HCT116 (cell line): Measurements from ENCODE around the gene SLC4A5. TPM values are rescaled to one million over a fixed set of nuclear protein-coding genes. Genes with fewer than 3 reads are reported as not detected.

Source experiments
- ATAC-seq: fragments of 200-7000 bp; cut with Tn5 transposase; 2 replicates; pipeline ENCODE4 v1.9.1; 2020; ENCODE audit warnings: mild to moderate bottlenecking, moderate library complexity
- BruUV-seq: library from RNA; stranded (reverse); fragments of 400-500 nt; replicated peaks from 2 replicates; lab custom pipeline; 2021; lab: Mats Ljungman, UMichigan
- CTCF ChIA-PET: fragments of 300-600 bp; sonication (Branson Sonifier 250); formaldehyde crosslinking; loops from one replicate; lab custom pipeline; 2021; ENCODE audit warnings: antibody characterized with exemption; lab: Charles Lee
- POLR2A ChIA-PET: fragments of 300-600, 350-600 bp; sonication (Branson Sonifier 250); formaldehyde crosslinking; loops from one replicate; lab custom pipeline; 2021; ENCODE audit warnings: antibody characterized with exemption; lab: Charles Lee
- RAD21 ChIA-PET, 2 experiments: fragments of 300-600 bp; sonication (Branson Sonifier 250); formaldehyde crosslinking; loops; one replicate each; lab custom pipeline; 2023; ENCODE audit warnings: low total read pairs in 2 of 2; ENCODE audit not compliant: uncharacterized antibody in 2 of 2, unreplicated experiment in 2 of 2, low non-redundant PET in 1 of 2; lab: Charles Lee
- DNase-seq: peaks from one replicate; pipeline ENCODE4 v3.0.0-alpha.2; 2010; ENCODE audit warnings: low read depth, low spot score
- H2AFZ ChIP-seq: fragments of 200-600 bp; shearing (Covaris generic), sonication (generic); 2 replicates; pipeline ENCODE4 v1.6.1; 2017; ENCODE audit warnings: low read depth, mixed run types, mixed read lengths, antibody characterized with exemption, low read length; ENCODE audit not compliant: poor library complexity, severe bottlenecking
- H3K27ac ChIP-seq: 2 replicates; pipeline ENCODE4 v1.5.1; 2012; ENCODE audit warnings: low read depth, low read length
- H3K27me3 ChIP-seq: fragments of 200-600 bp; sonication (generic); 2 replicates; pipeline ENCODE4 v1.6.1; 2016; ENCODE audit warnings: mixed run types, low read length, mixed read lengths; ENCODE audit not compliant: insufficient read depth
- H3K36me3 ChIP-seq, 2 experiments: fragments of 200-500 bp in 1 of 2; fragments of 200-600 bp in 1 of 2; sonication (Bioruptor generic) in 1 of 2; sonication (generic) in 1 of 2; 2 replicates each; pipeline versions ENCODE4 v1.5.1 to v1.6.1; 2014 to 2016; ENCODE audit warnings: low read length in 2 of 2, inconsistent platforms in 1 of 2, mixed read lengths in 1 of 2, mixed run types in 1 of 2; ENCODE audit not compliant: insufficient read depth in 2 of 2, control insufficient read depth in 1 of 2
- H3K4me1 ChIP-seq, 2 experiments: fragments of 200-600 bp in 1 of 2; sonication (generic) in 1 of 2; 2 replicates each; pipeline versions ENCODE4 v1.5.1 to v1.6.1; 2012 to 2017; ENCODE audit warnings: low read length in 2 of 2, inconsistent platforms in 1 of 2, mild to moderate bottlenecking in 1 of 2, mixed read lengths in 1 of 2, mixed run types in 1 of 2, moderate library complexity in 1 of 2; ENCODE audit not compliant: insufficient read depth in 2 of 2, control insufficient read depth in 1 of 2
- H3K4me2 ChIP-seq: fragments of 200-600 bp; sonication (generic); 2 replicates; pipeline ENCODE4 v1.6.1; 2017; ENCODE audit warnings: mixed run types, low read length, mixed read lengths
- H3K4me3 ChIP-seq, 2 experiments: fragments of 200-600 bp in 1 of 2; sonication (generic) in 1 of 2; replicated peaks in 1 of 2; 2 replicates each; pipeline ENCODE4 v1.5.1; 2011 to 2016; ENCODE audit warnings: low read length in 2 of 2, control low read depth in 1 of 2, low read depth in 1 of 2, mild to moderate bottlenecking in 1 of 2, mixed read lengths in 1 of 2, mixed run types in 1 of 2
- H3K79me2 ChIP-seq: fragments of 200-600 bp; sonication (generic); 2 replicates; pipeline ENCODE4 v1.6.1; 2017; ENCODE audit warnings: mild to moderate bottlenecking, mixed run types, low read length, moderate library complexity, mixed read lengths; ENCODE audit not compliant: insufficient read depth
- H3K9ac ChIP-seq: fragments of 200-600 bp; sonication (generic); 2 replicates; pipeline ENCODE4 v1.6.1; 2016; ENCODE audit warnings: low read length, mixed read lengths
- H3K9me2 ChIP-seq: fragments of 200-600 bp; sonication (generic), shearing (Covaris generic); 2 replicates; pipeline ENCODE4 v1.6.1; 2017; ENCODE audit warnings: mixed run types, mild to moderate bottlenecking, moderate library complexity; ENCODE audit not compliant: insufficient read depth
- H3K9me3 ChIP-seq, 2 experiments: fragments of 200-500 bp in 1 of 2; fragments of 200-600 bp in 1 of 2; sonication (Bioruptor generic) in 1 of 2; sonication (generic) in 1 of 2; 2 replicates each; pipeline ENCODE4 v1.6.1; 2014 to 2017; ENCODE audit warnings: low read length in 2 of 2, mixed read lengths in 2 of 2, inconsistent platforms in 1 of 2, low read depth in 1 of 2, mild to moderate bottlenecking in 1 of 2, mixed run types in 1 of 2, moderate library complexity in 1 of 2; ENCODE audit not compliant: control insufficient read depth in 1 of 2, insufficient read depth in 1 of 2
- H4K20me1 ChIP-seq: fragments of 200-600 bp; sonication (generic), shearing (Covaris generic); 2 replicates; pipeline ENCODE4 v1.6.1; 2017; ENCODE audit warnings: mixed run types, mild to moderate bottlenecking, moderate library complexity; ENCODE audit not compliant: insufficient read depth
- CEBPB ChIP-seq: IDR thresholded peaks from 2 replicates; pipeline ENCODE4 v1.6.1; 2012; ENCODE audit warnings: low read depth
- EZH2phosphoT487 ChIP-seq: fragments of 200-600 bp; IDR thresholded peaks from 2 replicates; pipeline ENCODE4 v1.6.1; 2018; ENCODE audit warnings: antibody characterized with exemption, borderline replicate concordance
- JUND ChIP-seq: IDR thresholded peaks from 2 replicates; pipeline ENCODE4 v1.6.1; 2012
- RAD21 ChIP-seq: IDR thresholded peaks from 2 replicates; pipeline ENCODE4 v1.6.1; 2012; ENCODE audit warnings: low read depth, mild to moderate bottlenecking
- SP1 ChIP-seq: IDR thresholded peaks from 2 replicates; pipeline ENCODE4 v1.6.1; 2012; ENCODE audit warnings: low read depth
- TCF7L2 ChIP-seq: IDR thresholded peaks from 2 replicates; pipeline ENCODE4 v1.7.0; 2011; ENCODE audit warnings: borderline replicate concordance, inconsistent platforms; ENCODE audit not compliant: insufficient read depth, insufficient read length; ENCODE audit errors: extremely low read depth
- YY1 ChIP-seq: IDR thresholded peaks from 2 replicates; pipeline ENCODE4 v1.6.1; 2011; ENCODE audit warnings: low read length, low read depth, moderate library complexity, mild to moderate bottlenecking; ENCODE audit not compliant: insufficient replicate concordance; ENCODE audit errors: extremely low read depth
- ZFX ChIP-seq: fragments of 450-650 bp; IDR thresholded peaks from 2 replicates; pipeline ENCODE4 v1.6.1; 2017
- intact Hi-C: fragments of 100-400 bp; cut with micrococcal nuclease; formaldehyde crosslinking; loops from 2 replicates; pipeline ENCODE4 v1.10.0; 2022
- total RNA-seq: library from RNA; stranded (reverse); gene quantifications from one replicate; pipeline ENCODE4 v1.2.1, GENCODE V29; 2021; ENCODE audit not compliant: unreplicated experiment
- TF ChIP-seq, protein P1 (sequence below): IDR thresholded peaks from 2 replicates; pipeline ENCODE4 v1.6.1; 2012
- TF ChIP-seq, protein P2 (sequence below): IDR thresholded peaks from 2 replicates; pipeline ENCODE4 v1.6.1; 2011; ENCODE audit warnings: mild to moderate bottlenecking, low read length, moderate library complexity; ENCODE audit not compliant: insufficient replicate concordance; ENCODE audit errors: extremely low read depth
- TF ChIP-seq, protein P3 (sequence below), 3 experiments: fragments of 200-600 bp in 1 of 3; sonication (generic) in 1 of 3; IDR thresholded peaks in 2 of 3; conservative IDR thresholded peaks in 1 of 3; 2 replicates each; pipeline ENCODE4 v1.5.1; 2012 to 2017; ENCODE audit warnings: low read depth in 2 of 3, low read length in 2 of 3, antibody characterized with exemption in 1 of 3, borderline replicate concordance in 1 of 3, control low read depth in 1 of 3, mild to moderate bottlenecking in 1 of 3, mixed read lengths in 1 of 3, mixed run types in 1 of 3, moderate library complexity in 1 of 3; ENCODE audit not compliant: insufficient read depth in 1 of 3
- TF ChIP-seq, protein P4 (sequence below): IDR thresholded peaks from 2 replicates; pipeline ENCODE4 v1.6.1; 2012; ENCODE audit warnings: low read depth

SLC4A5 gene
- total RNA-seq, 1 experiment from 2014 or later = 0.91 TPM

DNA sequence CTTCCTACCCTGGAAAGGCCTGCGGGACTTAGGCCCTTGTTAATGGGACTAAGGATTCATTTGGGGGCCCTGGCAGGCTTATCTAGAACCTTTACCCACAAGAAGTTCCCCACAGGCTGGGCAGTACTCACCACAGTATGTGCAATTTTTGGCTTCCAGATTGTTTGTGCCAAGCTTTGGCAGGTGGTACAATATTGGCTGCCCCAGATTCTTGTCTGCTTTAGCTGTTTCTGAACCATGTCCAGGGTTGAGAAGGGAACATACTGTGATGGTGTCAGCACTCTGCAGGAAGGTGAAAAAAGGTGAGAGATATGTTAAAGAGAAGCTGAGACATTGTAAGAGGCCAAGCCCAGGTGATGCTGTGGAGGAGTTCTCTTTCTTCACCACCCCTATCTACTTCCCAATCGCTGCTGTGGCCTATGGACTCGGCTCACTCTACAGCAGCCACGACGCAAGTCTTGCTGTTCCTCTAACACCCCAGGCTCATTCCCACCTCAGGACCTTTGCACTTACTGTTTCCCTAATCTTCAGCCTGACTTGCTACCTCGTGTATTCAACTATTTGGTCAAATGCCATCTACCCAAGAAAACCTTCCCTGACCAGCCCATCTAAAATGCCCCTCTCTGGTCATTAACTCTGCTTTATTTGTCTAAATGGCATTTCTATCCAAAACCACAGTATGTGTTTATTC lies 9.2 kb downstream of the SLC4A5 start:
- no peak overlapping the region for H3K27ac ChIP-seq
- no peak for DNase-seq
- TF ChIP-seq, protein P1, sequence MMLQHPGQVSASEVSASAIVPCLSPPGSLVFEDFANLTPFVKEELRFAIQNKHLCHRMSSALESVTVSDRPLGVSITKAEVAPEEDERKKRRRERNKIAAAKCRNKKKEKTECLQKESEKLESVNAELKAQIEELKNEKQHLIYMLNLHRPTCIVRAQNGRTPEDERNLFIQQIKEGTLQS = no peak
- TF ChIP-seq JUND = no peak
- TF ChIP-seq, protein P2, sequence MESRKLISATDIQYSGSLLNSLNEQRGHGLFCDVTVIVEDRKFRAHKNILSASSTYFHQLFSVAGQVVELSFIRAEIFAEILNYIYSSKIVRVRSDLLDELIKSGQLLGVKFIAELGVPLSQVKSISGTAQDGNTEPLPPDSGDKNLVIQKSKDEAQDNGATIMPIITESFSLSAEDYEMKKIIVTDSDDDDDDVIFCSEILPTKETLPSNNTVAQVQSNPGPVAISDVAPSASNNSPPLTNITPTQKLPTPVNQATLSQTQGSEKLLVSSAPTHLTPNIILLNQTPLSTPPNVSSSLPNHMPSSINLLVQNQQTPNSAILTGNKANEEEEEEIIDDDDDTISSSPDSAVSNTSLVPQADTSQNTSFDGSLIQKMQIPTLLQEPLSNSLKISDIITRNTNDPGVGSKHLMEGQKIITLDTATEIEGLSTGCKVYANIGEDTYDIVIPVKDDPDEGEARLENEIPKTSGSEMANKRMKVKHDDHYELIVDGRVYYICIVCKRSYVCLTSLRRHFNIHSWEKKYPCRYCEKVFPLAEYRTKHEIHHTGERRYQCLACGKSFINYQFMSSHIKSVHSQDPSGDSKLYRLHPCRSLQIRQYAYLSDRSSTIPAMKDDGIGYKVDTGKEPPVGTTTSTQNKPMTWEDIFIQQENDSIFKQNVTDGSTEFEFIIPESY = no peak
- no peak for TF ChIP-seq CEBPB
- TF ChIP-seq EZH2phosphoT487 = no peak
- TF ChIP-seq ZFX = no peak
- TF ChIP-seq, protein P3, sequence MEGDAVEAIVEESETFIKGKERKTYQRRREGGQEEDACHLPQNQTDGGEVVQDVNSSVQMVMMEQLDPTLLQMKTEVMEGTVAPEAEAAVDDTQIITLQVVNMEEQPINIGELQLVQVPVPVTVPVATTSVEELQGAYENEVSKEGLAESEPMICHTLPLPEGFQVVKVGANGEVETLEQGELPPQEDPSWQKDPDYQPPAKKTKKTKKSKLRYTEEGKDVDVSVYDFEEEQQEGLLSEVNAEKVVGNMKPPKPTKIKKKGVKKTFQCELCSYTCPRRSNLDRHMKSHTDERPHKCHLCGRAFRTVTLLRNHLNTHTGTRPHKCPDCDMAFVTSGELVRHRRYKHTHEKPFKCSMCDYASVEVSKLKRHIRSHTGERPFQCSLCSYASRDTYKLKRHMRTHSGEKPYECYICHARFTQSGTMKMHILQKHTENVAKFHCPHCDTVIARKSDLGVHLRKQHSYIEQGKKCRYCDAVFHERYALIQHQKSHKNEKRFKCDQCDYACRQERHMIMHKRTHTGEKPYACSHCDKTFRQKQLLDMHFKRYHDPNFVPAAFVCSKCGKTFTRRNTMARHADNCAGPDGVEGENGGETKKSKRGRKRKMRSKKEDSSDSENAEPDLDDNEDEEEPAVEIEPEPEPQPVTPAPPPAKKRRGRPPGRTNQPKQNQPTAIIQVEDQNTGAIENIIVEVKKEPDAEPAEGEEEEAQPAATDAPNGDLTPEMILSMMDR (IDR thresholded peaks at IDR 0.05 in 2 of 3, conservative IDR thresholded peaks at IDR 0.05 in 1 of 3; ENCODE audit: borderline replicate concordance in 1 of 3, insufficient read depth in 1 of 3, low read depth in 2 of 3, low read length in 2 of 3) = no peak
- no peak for TF ChIP-seq RAD21
- no peak for TF ChIP-seq YY1
- no peak for TF ChIP-seq SP1
- TF ChIP-seq, protein P4, sequence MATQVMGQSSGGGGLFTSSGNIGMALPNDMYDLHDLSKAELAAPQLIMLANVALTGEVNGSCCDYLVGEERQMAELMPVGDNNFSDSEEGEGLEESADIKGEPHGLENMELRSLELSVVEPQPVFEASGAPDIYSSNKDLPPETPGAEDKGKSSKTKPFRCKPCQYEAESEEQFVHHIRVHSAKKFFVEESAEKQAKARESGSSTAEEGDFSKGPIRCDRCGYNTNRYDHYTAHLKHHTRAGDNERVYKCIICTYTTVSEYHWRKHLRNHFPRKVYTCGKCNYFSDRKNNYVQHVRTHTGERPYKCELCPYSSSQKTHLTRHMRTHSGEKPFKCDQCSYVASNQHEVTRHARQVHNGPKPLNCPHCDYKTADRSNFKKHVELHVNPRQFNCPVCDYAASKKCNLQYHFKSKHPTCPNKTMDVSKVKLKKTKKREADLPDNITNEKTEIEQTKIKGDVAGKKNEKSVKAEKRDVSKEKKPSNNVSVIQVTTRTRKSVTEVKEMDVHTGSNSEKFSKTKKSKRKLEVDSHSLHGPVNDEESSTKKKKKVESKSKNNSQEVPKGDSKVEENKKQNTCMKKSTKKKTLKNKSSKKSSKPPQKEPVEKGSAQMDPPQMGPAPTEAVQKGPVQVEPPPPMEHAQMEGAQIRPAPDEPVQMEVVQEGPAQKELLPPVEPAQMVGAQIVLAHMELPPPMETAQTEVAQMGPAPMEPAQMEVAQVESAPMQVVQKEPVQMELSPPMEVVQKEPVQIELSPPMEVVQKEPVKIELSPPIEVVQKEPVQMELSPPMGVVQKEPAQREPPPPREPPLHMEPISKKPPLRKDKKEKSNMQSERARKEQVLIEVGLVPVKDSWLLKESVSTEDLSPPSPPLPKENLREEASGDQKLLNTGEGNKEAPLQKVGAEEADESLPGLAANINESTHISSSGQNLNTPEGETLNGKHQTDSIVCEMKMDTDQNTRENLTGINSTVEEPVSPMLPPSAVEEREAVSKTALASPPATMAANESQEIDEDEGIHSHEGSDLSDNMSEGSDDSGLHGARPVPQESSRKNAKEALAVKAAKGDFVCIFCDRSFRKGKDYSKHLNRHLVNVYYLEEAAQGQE = no peak
- no peak for TF ChIP-seq TCF7L2
- TF ChIP-seq, all 23 proteins: peak for 0
- Histone ChIP-seq H2AFZ (no peak overlapping the region), H3K79me2 (no peaks in the 10 kb centered on the region), H3K4me2 (no peak overlapping the region), H3K4me3 (no peak overlapping the region), H4K20me1 (no peaks in the 10 kb centered on the region), H3K9ac (no peak overlapping the region), H3K36me3 (no peaks in the 10 kb centered on the region), H3K9me3 (no peaks in the 10 kb centered on the region), H3K4me1 (no peaks in the 10 kb centered on the region), H3K27me3 (no peaks in the 10 kb centered on the region), H3K9me2 (no peaks in the 10 kb centered on the region)
- ChIA-PET CTCF (interaction anchor here (1.0 to 2.2 kb wide), 19 partner anchors 10 to 654 kb away, joined by 3 to 45 read pairs (median 4); partner anchors contain the start of genes SLC4A5 and STAMBP), RAD21 (no interaction called here), POLR2A (no interaction called here)
- no TSS peak for BruUV-seq
- ATAC-seq = no peak
- intact Hi-C loops = loop anchor here (1.0 to 2.0 kb wide), 2 partner anchors 83 to 198 kb away; no protein-coding TSS in a partner anchor
